ENCODE results near the gene C1QBP.
A peak's percentile ranks its signal among the peaks of the same experiment; 100 is the strongest.
"Not testable (repeated sequence)": the region's sequence is repeated elsewhere in the genome, so short reads cannot be mapped to it uniquely, and the experiment has no call there.

Gene C1QBP

DNA sequence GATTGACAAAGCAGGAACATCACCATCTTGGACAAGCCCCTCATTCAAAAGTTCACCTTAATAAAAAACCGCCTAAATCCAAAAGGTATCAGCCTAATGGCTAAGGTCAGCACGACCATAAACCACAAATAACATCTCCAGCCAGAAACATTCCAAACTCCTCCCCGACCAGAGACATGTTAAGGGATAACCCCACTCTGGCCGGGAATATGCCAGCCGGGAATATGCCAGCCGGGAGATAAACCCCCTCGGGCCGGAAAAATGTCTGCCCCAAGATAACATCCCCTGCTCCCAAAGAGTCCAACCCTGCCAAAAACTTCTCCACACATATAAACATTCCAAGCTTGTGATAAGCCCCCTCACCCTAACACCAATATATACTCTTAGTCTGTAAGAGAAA is 28.5 kb upstream of the C1QBP start:
- H3K27ac ChIP-seq (ENCODE audit: low read length), result no peak overlapping the region
- peaks cover 12% of the 10 kb centered on the region for H3K4me1 ChIP-seq (ENCODE audit: control insufficient read depth, insufficient read depth, low read length)
- peak overlapping the region; percentile 90 to 92 for H3K4me3 ChIP-seq (ENCODE audit: low read length in 2 of 2)
- no peaks in the 10 kb centered on the region for H3K27me3 ChIP-seq (ENCODE audit: control insufficient read depth in 1 of 2, insufficient read depth in 2 of 2, low read length in 2 of 2)
- no peaks in the 10 kb centered on the region for H3K9me3 ChIP-seq (ENCODE audit: control insufficient read depth in 2 of 2, low read length in 2 of 2)
- peak overlapping the region; percentile 79 to 82 for H3K9ac ChIP-seq (ENCODE audit: low read length in 2 of 2)
- peaks cover 0 to 8% of the 10 kb centered on the region in 2 donors for H3K36me3 ChIP-seq (ENCODE audit: control insufficient read depth in 2 of 2, insufficient read depth in 2 of 2, low read length in 2 of 2)

DNA sequence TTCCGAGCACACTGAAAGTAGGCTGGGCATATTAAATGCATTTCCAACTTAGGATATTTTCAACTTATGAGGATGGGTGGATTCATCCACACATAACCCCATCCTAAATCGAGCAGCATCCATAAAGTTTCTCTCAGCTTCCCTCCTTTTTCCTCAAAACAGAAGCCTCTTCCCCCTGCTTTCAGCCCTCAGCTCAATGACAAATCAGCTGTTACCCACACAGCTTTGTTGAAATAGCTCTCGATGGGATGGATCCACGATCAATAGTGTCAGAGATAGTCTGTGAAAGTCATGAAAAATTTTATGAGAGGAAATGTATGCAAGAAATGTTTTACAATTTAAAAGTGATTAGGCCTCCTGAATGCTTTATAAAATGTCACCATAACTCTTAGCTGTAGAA is 27.3 kb upstream of the C1QBP start:
- H3K4me1 ChIP-seq (ENCODE audit: control insufficient read depth, insufficient read depth, low read length), result peaks cover 12% of the 10 kb centered on the region
- no peaks in the 10 kb centered on the region for H3K27me3 ChIP-seq (ENCODE audit: control insufficient read depth in 1 of 2, insufficient read depth in 2 of 2, low read length in 2 of 2)
- H3K27ac ChIP-seq (ENCODE audit: low read length), result no peak overlapping the region
- H3K4me3 ChIP-seq (ENCODE audit: low read length in 2 of 2), result no peak overlapping the region
- H3K9me3 ChIP-seq (ENCODE audit: control insufficient read depth in 2 of 2, low read length in 2 of 2), result no peaks in the 10 kb centered on the region
- no peak overlapping the region for H3K9ac ChIP-seq (ENCODE audit: low read length in 2 of 2)
- H3K36me3 ChIP-seq (ENCODE audit: control insufficient read depth in 2 of 2, insufficient read depth in 2 of 2, low read length in 2 of 2), result peaks cover 2 to 3% of the 10 kb centered on the region in 2 donors

DNA sequence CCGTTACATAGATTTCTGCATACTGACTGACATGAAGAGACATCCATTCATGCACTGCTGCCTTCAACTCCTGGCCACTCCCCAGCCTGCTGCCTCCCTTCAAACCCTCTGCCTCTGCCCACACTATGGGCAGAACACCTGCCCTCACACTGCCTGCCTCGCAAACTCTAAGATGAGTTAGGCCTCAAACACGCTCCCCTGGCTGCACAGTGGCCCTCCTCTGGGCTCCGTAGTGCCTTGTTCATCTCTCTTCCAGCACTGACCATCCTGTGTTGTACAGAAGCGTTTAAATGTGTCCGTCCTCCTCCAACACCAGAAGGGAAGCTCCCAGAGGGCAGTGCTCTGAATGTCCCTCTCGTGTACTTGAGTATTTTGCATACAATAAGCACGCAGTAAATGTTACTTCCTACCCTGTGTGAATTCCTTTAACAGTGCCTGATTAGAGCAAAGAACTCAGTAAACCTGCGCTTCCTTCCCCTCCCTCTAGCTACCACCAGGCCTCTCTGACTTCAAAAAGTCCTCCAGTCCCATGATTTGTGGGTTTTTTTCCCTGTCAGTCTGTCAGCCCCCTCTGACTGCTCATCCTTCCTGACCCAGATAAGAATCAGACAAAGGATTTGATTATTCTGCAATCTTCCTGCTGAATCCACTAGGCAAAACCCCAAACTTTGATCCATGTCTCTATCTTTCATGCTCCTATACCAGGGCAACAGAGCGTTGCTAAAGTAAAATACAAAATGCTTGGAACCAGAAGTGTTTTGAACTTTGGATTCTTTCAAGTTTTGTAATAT is 26.0 kb upstream of the C1QBP start:
- Histone ChIP-seq H3K36me3 (ENCODE audit: control insufficient read depth in 2 of 2, insufficient read depth in 2 of 2, low read length in 2 of 2) (peaks cover 9 to 12% of the 10 kb centered on the region in 2 donors), H3K9me3 (ENCODE audit: control insufficient read depth in 2 of 2, low read length in 2 of 2) (no peaks in the 10 kb centered on the region), H3K27me3 (ENCODE audit: control insufficient read depth in 1 of 2, insufficient read depth in 2 of 2, low read length in 2 of 2) (no peaks in the 10 kb centered on the region), H3K4me3 (ENCODE audit: low read length in 2 of 2) (no peak overlapping the region), H3K4me1 (ENCODE audit: control insufficient read depth, insufficient read depth, low read length) (peaks cover 12% of the 10 kb centered on the region), H3K27ac (ENCODE audit: low read length) (no peak overlapping the region), H3K9ac (ENCODE audit: low read length in 2 of 2) (no peak overlapping the region)

DNA sequence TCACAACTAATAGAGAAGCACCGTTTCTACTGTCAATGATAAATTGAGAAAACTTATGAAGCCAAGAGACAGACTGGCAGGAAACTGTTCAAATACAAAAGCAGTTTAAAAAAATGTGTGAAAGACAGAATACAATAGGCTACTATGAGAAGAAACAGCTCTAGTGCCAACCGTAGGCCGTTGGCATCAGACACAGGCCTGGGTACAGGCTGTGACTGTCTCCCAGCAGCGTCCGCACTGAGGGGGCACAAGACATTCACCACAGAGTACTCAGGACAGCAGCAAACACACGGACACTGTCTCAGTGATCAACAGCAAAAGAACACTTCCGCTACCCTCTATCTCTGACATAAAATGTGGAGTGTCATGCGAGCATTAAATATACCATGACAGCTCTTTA is 7.8 kb upstream of the C1QBP start:
- Histone ChIP-seq H3K27ac (ENCODE audit: low read length) (no peak overlapping the region), H3K27me3 (ENCODE audit: control insufficient read depth in 1 of 2, insufficient read depth in 2 of 2, low read length in 2 of 2) (no peaks in the 10 kb centered on the region), H3K9me3 (ENCODE audit: control insufficient read depth in 2 of 2, low read length in 2 of 2) (no peaks in the 10 kb centered on the region), H3K36me3 (ENCODE audit: control insufficient read depth in 2 of 2, insufficient read depth in 2 of 2, low read length in 2 of 2) (peaks cover 25 to 54% of the 10 kb centered on the region in 2 donors), H3K9ac (ENCODE audit: low read length in 2 of 2) (no peak overlapping the region), H3K4me3 (ENCODE audit: low read length in 2 of 2) (no peak overlapping the region), H3K4me1 (ENCODE audit: control insufficient read depth, insufficient read depth, low read length) (no peaks in the 10 kb centered on the region)

DNA sequence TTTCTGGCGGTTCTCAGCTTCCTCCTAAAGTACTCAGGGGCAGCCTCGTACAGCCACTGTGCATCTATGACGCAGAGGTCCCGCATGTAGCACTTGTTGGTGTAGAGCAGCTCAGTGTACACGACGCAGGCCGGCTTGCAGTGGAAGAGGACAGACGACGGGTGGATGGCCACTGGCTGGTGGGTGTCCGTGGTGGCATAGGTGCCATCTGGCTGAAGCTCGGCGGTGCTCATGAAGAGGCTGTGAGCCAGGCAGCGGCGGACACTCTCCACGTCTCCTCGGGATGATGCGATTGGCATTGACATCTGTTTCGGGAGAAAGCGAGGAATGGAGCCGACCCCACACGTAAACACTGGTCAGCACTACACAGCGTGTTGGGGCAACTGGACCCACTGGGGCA is 5.3 kb upstream of the C1QBP start:
- Histone ChIP-seq H3K27ac (ENCODE audit: low read length) (no peak overlapping the region), H3K4me3 (ENCODE audit: low read length in 2 of 2) (no peak overlapping the region), H3K27me3 (ENCODE audit: control insufficient read depth in 1 of 2, insufficient read depth in 2 of 2, low read length in 2 of 2) (no peaks in the 10 kb centered on the region), H3K36me3 (ENCODE audit: control insufficient read depth in 2 of 2, insufficient read depth in 2 of 2, low read length in 2 of 2) (peaks cover 19 to 43% of the 10 kb centered on the region in 2 donors), H3K9me3 (ENCODE audit: control insufficient read depth in 2 of 2, low read length in 2 of 2) (no peaks in the 10 kb centered on the region), H3K9ac (ENCODE audit: low read length in 2 of 2) (no peak overlapping the region), H3K4me1 (ENCODE audit: control insufficient read depth, insufficient read depth, low read length) (peaks cover 8% of the 10 kb centered on the region)

DNA sequence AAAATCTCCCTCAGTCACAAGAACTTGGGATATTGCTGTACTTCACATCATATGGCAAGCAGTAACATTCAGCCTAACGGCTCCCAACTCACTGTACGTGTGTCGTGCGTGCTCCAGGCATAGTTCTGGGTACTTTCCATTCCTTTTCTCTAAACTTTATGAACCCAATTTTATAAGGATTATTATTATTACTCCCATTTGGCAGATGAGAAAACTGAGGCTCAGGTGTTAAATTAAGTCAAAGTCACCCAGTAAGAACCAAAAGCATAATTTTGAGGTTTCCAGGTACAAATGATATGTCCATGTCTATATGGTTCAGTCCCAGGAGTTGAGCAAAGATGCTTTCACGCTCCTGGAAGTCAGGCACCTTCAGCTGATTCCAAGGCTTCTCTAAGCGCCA is 4.8 kb upstream of the C1QBP start:
- no peaks in the 10 kb centered on the region for H3K9me3 ChIP-seq (ENCODE audit: control insufficient read depth in 2 of 2, low read length in 2 of 2)
- H3K36me3 ChIP-seq (ENCODE audit: control insufficient read depth in 2 of 2, insufficient read depth in 2 of 2, low read length in 2 of 2), result peaks cover 19 to 41% of the 10 kb centered on the region in 2 donors
- H3K27me3 ChIP-seq (ENCODE audit: control insufficient read depth in 1 of 2, insufficient read depth in 2 of 2, low read length in 2 of 2), result no peaks in the 10 kb centered on the region
- peaks cover 9% of the 10 kb centered on the region for H3K4me1 ChIP-seq (ENCODE audit: control insufficient read depth, insufficient read depth, low read length)
- H3K27ac ChIP-seq (ENCODE audit: low read length), result no peak overlapping the region
- H3K4me3 ChIP-seq (ENCODE audit: low read length in 2 of 2), result no peak overlapping the region
- H3K9ac ChIP-seq (ENCODE audit: low read length in 2 of 2), result no peak overlapping the region

DNA sequence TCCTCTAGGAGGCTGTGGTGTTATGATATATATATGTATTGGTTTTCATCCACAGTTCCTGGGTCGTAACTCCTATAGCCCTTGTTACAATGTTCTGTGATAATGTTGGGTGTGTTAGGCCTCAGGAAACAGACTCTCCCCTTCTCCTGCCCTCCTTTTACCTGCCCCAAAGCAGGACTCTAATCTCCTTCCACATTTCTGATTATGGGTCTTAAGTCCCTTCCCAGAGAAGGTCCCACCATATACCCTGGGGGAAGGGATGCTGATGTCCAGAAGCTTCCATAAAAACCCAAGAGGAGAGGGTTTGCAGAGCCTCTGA is 450 bp upstream of the C1QBP start:
- Histone ChIP-seq H3K4me3 (ENCODE audit: low read length in 2 of 2) (peak overlapping the region; percentile 44 to 88), H3K4me1 (ENCODE audit: control insufficient read depth, insufficient read depth, low read length) (peaks cover 17% of the 10 kb centered on the region), H3K36me3 (ENCODE audit: control insufficient read depth in 2 of 2, insufficient read depth in 2 of 2, low read length in 2 of 2) (peaks cover 24 to 26% of the 10 kb centered on the region in 2 donors), H3K9ac (ENCODE audit: low read length in 2 of 2) (peak overlapping the region; percentile 77 to 87), H3K27ac (ENCODE audit: low read length) (peak overlapping the region; percentile 86), H3K27me3 (ENCODE audit: control insufficient read depth in 1 of 2, insufficient read depth in 2 of 2, low read length in 2 of 2) (no peaks in the 10 kb centered on the region), H3K9me3 (ENCODE audit: control insufficient read depth in 2 of 2, low read length in 2 of 2) (no peaks in the 10 kb centered on the region)

DNA sequence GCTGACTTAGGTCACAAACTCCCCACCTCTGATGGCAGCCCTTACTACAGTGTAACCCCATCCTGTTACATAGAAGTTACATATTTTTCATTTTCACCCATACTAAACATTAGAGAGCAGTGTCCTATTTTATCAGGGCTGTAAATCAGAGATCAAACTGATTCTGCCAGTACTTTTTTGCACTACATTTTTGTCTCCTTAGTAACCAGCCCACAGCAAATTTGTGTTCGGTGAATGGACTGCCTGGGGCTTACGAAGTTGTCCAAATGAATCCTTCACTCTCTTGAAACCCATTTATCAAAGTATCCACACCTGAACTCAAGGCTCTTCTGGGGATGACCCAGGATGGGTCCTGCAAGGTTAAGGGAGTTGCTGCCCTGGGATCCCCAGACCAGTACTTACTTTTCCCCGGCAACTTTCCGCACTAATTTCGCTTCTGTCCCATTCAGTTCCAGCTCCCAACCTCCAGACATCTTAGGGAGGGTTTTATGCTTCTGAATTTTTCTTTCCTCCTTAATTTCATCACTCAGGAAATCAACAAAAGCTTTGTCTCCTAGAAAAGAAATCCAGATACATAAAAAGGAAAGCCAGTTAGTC is 1.1 kb downstream of the C1QBP start:
- Histone ChIP-seq H3K36me3 (ENCODE audit: control insufficient read depth in 2 of 2, insufficient read depth in 2 of 2, low read length in 2 of 2) (peaks cover 29% of the 10 kb centered on the region in 2 donors), H3K4me3 (ENCODE audit: low read length in 2 of 2) (peak overlapping the region; percentile 69 to 88), H3K27ac (ENCODE audit: low read length) (no peak overlapping the region)

DNA sequence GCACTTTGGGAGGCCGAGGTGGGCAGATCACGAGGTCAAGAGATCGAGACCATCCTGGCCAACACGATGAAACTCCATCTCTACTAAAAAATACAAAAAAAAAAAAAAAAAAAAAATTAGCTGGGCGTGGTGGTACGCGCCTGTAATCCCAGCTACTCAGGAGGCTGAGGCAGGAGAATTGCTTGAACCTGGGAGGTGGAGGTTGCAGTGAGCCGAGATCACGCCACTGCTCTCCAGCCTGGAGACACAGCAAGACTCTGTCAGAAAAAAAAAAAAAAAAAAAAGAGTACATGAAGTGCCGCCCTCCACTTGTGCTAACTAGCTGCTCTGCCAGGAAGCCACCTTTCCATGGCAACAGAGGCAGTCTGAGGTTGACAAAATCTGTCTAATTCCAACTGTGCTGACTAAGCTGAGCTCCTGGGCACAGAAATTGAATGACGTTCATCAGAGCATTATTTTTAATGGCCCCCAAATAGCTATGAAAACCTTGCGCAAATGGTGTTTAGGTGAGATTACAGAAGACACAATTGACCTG is 3.1 kb downstream of the C1QBP start:
- H3K4me1 ChIP-seq (ENCODE audit: control insufficient read depth, insufficient read depth, low read length), result peaks cover 17% of the 10 kb centered on the region
- H3K9me3 ChIP-seq (ENCODE audit: control insufficient read depth in 2 of 2, low read length in 2 of 2); H3K9ac ChIP-seq (ENCODE audit: low read length in 2 of 2); H3K27me3 ChIP-seq (ENCODE audit: control insufficient read depth in 1 of 2, insufficient read depth in 2 of 2, low read length in 2 of 2); H3K27ac ChIP-seq (ENCODE audit: low read length); H3K4me3 ChIP-seq (ENCODE audit: low read length in 2 of 2): not testable (repeated sequence)
- H3K36me3 ChIP-seq (ENCODE audit: control insufficient read depth in 2 of 2, insufficient read depth in 2 of 2, low read length in 2 of 2), result peaks cover 39% of the 10 kb centered on the region in 2 donors

More for the DNA sequence above, 1.1 kb downstream of the C1QBP start:
- Histone ChIP-seq H3K4me1 (ENCODE audit: control insufficient read depth, insufficient read depth, low read length) (peaks cover 17% of the 10 kb centered on the region), H3K9me3 (ENCODE audit: control insufficient read depth in 2 of 2, low read length in 2 of 2) (no peaks in the 10 kb centered on the region), H3K9ac (ENCODE audit: low read length in 2 of 2) (peak overlapping the region; percentile 77 to 86), H3K27me3 (ENCODE audit: control insufficient read depth in 1 of 2, insufficient read depth in 2 of 2, low read length in 2 of 2) (no peaks in the 10 kb centered on the region)

DNA sequence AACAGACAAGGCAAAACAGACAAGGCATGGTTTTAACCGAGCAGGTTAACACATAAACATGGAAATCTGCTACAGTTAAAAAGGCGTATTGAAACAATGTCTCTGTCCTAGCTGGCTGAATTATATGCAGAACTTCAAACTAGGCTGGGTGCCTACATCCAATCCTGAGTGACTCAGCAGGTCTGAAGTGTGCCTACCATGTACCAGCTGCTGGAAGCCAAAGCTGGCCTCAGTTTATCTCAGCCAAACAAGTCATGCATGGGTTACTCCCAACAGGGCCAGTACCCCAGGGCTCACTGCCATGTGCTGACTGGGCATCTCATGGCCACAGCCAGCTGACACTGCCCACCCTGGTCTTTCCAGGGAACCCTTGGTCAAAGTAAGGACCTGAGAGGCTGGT is 4.0 kb downstream of the C1QBP start:
- no peak overlapping the region for H3K4me3 ChIP-seq (ENCODE audit: low read length in 2 of 2)
- no peak overlapping the region for H3K27ac ChIP-seq (ENCODE audit: low read length)
- no peaks in the 10 kb centered on the region for H3K9me3 ChIP-seq (ENCODE audit: control insufficient read depth in 2 of 2, low read length in 2 of 2)
- peaks cover 16% of the 10 kb centered on the region for H3K4me1 ChIP-seq (ENCODE audit: control insufficient read depth, insufficient read depth, low read length)
- H3K36me3 ChIP-seq (ENCODE audit: control insufficient read depth in 2 of 2, insufficient read depth in 2 of 2, low read length in 2 of 2), result peaks cover 45% of the 10 kb centered on the region in 2 donors
- no peak overlapping the region for H3K9ac ChIP-seq (ENCODE audit: low read length in 2 of 2)
- H3K27me3 ChIP-seq (ENCODE audit: control insufficient read depth in 1 of 2, insufficient read depth in 2 of 2, low read length in 2 of 2), result no peaks in the 10 kb centered on the region

Data from stomach smooth muscle (tissue), 2 donors.